NCI-H1092 (cell line): ENCODE measurements around the gene GNL2.
A peak's percentile ranks its signal among the peaks of the same experiment; 100 is the strongest.

ENCODE experiments used
- DNase-seq: peaks from one replicate; lab custom pipeline; 2025; lab: John Stamatoyannopoulos, UW

GNL2 gene

GRCh38 chr1:37595440-37596181, at the start of gene GNL2:
Gene GNL2 (minus strand): TSS chr1:37595937. CDS start chr1:37595822, 115 bp downstream.
- DNase-seq: peak; percentile 97

GRCh38 chr1:37641059-37641458, 45.3 kb upstream of the GNL2 start:
- no peak for DNase-seq

DNA sequence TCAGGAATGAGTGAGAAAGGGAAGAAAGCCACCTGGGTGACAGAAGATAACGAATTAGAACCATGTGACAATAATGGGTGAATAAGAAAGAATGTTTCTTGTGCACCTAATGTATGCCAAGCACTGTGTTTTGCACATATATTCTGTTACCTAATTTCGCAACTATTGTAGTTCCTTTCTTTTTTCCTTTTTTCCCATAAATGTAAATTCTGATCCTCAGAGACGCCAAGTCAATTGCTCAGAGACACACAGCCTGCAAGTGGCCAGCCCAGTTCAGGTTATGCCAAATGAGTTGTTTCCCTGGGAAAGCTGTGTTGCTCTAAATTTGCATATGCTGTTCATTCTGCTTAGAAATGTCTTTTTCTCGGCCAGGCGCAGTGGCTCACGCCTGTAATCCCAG, 40.7 kb upstream of the GNL2 start:
- DNase-seq: no peak

- DNase-seq: no peak
Observed at GRCh38 chr1:37634992-37635902, 39.5 kb upstream of the GNL2 start.

DNA sequence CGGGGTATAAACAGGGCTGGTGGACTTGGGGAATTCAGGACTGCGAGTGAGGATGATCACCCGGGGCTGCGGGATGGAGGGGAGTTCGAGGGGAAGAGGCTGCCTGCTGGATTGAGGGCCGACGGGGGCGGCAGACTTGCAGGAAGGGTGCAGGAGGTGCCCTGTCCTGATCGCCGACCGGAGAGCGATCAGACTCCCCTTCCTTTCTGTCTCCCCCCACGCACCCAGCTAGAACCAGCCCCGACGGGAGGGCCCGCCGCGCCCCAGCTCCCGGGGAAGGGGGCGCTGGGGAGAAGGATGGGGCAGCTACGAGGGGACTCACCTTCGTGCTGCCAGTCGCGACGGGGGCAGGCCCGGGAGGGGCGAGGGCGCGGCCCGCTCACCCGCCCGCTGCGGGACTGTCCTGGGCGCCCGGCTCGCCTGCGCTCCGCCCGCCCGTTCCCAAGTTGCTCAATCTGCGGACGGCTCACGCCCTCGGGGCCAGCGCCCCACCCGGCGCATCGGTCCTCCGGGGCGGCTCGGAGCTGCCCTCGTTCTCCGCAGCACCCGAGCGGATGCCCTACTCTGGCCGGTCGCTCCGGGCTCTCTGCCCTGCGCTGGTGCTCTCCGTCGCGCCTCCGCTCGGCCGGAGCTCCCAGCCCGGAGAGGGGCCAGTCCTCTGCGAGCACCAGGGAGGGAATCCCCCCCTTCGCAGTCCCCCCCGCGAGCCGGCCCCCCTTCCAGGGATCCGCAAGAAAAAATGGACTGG, 38.7 kb upstream of the GNL2 start, which contains the start of gene RSPO1:
RSPO1 (minus strand) TSS at position 649 of the 748 bp plus-strand sequence. CDS start 5,231 bp downstream, outside the sequence.
- no peak for DNase-seq

- no peak for DNase-seq
Observed at GRCh38 chr1:37633938-37634243, 38.2 kb upstream of the GNL2 start.

DNA sequence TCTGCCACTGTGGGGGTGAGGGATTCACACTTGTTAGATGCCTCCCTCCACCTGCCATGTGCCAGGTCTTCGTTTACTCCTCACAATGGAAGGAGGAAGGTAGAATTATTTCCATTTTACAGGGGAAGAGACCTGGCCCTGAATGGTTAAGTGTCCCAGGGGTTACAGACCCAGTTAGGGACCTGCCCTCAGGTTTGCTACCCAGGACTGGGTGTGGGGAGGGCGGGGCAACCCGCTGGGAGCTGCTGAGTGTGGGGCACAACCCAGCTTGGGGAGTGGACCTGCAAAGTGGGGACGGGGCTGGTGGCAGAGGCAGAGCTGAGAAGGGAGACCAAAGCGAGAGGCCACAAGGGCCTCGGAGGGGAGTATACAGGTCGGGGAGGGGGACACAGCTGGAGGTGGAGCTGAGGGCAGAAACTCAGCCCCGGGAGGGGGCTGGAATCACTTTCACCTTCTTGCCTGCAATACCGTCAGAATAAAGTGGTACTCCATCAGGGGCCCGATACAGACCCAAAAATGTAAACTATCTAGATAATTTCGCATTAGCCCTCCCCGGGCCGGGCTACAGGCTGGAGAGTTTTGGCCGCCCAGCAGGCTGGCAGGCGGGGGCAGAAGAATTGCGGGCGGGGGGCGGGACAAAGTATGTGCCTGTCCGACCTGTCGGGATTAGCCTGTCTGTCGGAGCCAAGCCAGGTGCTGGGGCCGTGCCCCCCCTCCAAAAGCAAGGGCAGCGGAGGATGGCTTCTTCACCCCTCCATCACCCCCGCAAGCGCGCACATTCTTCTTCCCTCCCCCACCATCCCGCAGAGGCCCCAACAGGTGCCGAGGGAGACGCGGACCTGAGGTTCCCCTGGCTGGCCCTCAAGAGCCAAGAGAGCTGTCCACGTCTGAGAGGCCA, 37.6 kb upstream of the GNL2 start:
- no peak for DNase-seq

- DNase-seq: peak; percentile 43
Observed at GRCh38 chr1:37631036-37631435, 35.3 kb upstream of the GNL2 start.

DNA sequence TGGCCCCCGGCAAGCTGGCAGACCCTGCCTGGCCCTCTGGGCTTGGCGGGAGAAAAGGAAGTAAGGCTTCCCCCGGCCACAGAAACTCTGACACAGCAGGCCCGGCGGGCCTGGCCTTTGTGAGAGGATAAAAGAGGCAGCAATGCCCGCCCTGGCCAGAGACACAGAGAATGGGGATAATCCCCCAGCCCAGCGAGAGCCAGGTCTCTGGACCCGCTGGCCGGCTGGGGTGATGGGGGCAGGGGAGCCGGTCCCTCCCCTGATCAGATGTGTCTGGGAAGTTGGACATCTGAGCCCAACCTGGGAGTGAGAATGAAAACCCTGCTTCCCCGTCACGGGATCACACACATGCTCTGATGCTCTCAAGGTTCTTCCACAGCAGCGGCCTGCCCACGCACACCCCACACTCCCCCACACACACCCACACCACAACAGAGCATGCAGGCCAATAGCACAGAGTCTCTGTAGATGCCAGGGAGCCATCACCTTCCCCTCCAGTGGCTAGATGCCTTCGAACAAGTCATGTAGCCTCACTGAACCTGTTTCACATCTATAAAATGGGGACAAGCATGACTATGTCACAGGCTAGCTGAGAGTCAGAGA, 34.8 kb upstream of the GNL2 start:
- DNase-seq: no peak

- no peak for DNase-seq
Observed at GRCh38 chr1:37629726-37630425, 34.1 kb upstream of the GNL2 start.

DNA sequence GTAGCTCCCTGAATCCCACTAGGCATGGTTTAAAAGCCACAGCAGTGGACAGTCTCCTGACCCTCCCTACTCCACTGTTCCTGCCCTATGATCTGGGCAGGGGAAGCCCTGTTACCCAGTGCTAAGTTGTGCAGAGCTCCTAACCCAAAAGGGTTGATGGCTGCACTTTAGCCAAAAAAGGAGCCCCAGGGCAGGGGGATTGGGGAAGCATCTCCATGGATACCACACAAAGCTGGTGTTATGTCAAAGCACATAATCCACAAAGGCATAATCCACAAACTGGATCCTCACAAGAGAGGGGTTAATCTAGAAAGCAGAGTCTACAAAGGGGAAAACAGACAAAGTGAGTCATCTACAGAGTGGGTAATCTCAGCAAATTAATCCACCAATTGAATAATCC, 33.3 kb upstream of the GNL2 start:
- no peak for DNase-seq

DNA sequence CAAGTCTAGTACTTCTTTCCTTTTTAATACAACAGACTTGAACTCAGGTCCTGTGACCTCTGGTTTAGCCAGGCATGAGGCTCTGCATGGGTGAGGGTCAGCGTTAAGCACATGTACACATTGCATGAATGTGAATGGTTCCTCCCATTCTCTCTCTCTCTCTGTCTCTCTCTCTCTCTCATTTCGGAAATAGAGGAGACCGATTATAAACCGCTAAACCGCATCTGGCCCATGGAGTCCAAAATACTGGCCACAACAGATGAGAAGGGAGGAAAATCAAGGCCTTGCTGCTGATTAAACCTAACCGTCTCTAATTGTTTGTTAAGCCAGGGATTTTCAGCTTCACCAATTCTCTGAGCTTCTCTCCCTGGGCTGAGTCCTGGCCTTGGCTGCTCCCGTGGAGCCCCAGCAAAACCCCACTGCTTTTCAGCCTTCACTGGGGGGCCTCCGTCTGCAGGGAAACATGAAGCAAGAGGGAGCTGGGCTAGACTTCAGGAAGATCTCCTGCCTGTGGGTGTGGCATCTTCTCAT, 32.4 kb upstream of the GNL2 start:
- no peak for DNase-seq

DNA sequence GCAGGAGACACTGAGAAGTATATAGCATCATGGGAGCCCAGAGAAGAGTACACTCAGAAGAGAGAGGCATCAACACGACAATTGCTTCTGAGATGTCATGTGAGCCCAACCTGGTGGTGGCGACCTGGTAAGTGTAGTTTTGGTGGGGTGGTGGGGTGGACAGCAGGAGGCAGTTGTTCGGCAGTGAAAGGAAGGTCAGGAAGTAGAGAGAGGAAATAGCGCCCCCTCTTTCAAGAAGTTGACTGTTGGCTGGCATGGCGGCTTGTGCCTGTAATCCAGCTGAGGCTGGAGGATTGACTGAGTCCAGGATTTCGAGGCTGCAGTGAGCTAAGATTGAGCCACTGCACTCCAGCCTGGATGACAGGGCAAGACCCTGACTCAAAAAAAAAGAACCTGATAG, 26.4 kb upstream of the GNL2 start:
- DNase-seq: no peak

- DNase-seq: no peak
Observed at GRCh38 chr1:37621326-37621870, 25.7 kb upstream of the GNL2 start.

DNA sequence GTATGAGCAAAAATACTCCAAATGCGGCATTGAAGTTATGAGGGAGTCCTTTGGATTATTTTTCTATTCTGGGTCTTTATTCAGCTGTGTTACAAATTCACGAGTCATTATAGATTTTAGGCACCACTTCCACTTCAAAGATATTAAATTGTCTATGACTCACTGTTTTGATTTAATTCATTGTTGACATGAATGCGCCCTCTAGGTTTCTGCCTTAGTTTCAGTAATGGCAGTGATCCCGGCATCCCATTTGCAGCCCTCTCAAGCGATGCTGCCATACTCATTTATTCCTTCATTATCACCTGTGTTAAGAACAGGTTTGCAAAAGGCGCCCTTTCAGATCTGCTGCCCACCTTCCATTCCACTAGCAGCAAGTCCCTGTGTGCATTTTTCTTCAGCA, 25.0 kb upstream of the GNL2 start:
- peak; percentile 32 for DNase-seq

GRCh38 chr1:37616330-37616729, 20.6 kb upstream of the GNL2 start:
- no peak for DNase-seq

- no peak for DNase-seq
Observed at GRCh38 chr1:37614105-37614504, 18.4 kb upstream of the GNL2 start.

- no peak for DNase-seq
Observed at GRCh38 chr1:37612186-37612585, 16.4 kb upstream of the GNL2 start.

- no peak for DNase-seq
Observed at GRCh38 chr1:37609994-37610393, 14.3 kb upstream of the GNL2 start.

GRCh38 chr1:37609002-37609401, 13.3 kb upstream of the GNL2 start:
- no peak for DNase-seq
